Neural progenitor cell (in vitro differentiated cells): ENCODE data around the gene PDE1C. TPM values are rescaled to one million over a fixed set of nuclear protein-coding genes. Genes with fewer than 3 reads are reported as not detected.

Experiments used
- DNase-seq: peaks from one replicate; pipeline ENCODE4 v3.0.0-alpha.2; 2016; ENCODE audit warnings: low spot score
- H2AFZ ChIP-seq: fragments of 200-600 bp; sonication (generic); replicated peaks from 2 replicates; pipeline ENCODE4 v1.6.1; 2016; ENCODE audit warnings: antibody characterized with exemption
- H3F3A ChIP-seq: fragments of 200-600 bp; sonication (generic); 2 replicates; pipeline ENCODE4 v1.6.1; 2016; ENCODE audit warnings: antibody characterized with exemption, low read depth
- H3K27ac ChIP-seq: fragments of 200-600 bp; sonication (generic); 2 replicates; pipeline ENCODE4 v1.5.1; 2016; ENCODE audit warnings: mild to moderate bottlenecking
- H3K27me3 ChIP-seq: fragments of 200-600 bp; sonication (generic); 2 replicates; pipeline ENCODE4 v1.6.1; 2016; ENCODE audit warnings: mild to moderate bottlenecking, moderate library complexity
- H3K36me3 ChIP-seq: fragments of 200-600 bp; sonication (generic); 2 replicates; pipeline ENCODE4 v1.5.1; 2016
- H3K4me1 ChIP-seq: fragments of 200-600 bp; sonication (generic); 2 replicates; pipeline ENCODE4 v1.6.1; 2016; ENCODE audit warnings: mixed run types
- H3K4me2 ChIP-seq: fragments of 200-600 bp; sonication (generic); 2 replicates; pipeline ENCODE4 v1.6.1; 2016
- H3K4me3 ChIP-seq: fragments of 200-600 bp; sonication (generic); 2 replicates; pipeline ENCODE4 v1.5.1; 2016
- H3K79me2 ChIP-seq: fragments of 200-600 bp; sonication (generic); 2 replicates; pipeline ENCODE4 v1.6.1; 2016; ENCODE audit warnings: low read depth
- H3K9ac ChIP-seq: fragments of 200-600 bp; sonication (generic); 2 replicates; pipeline ENCODE4 v1.6.1; 2016
- H3K9me3 ChIP-seq: fragments of 200-600 bp; sonication (generic); 2 replicates; pipeline ENCODE4 v1.5.1; 2016; ENCODE audit warnings: low read depth
- H4K20me1 ChIP-seq: fragments of 200-600 bp; sonication (generic); 2 replicates; pipeline ENCODE4 v1.6.1; 2016; ENCODE audit warnings: low read depth
- H3K27ac Mint-ChIP-seq: 3 replicates; pipeline ENCODE4 v1.8.0; 2021; ENCODE audit warnings: mixed read lengths
- H3K27me3 Mint-ChIP-seq: 2 replicates; pipeline ENCODE4 v1.8.0; 2022; ENCODE audit warnings: low read depth, mild to moderate bottlenecking, inconsistent platforms, moderate library complexity, mixed read lengths; ENCODE audit not compliant: insufficient read depth
- H3K36me3 Mint-ChIP-seq: 3 replicates; pipeline ENCODE4 v1.8.0; 2021; ENCODE audit warnings: mixed read lengths
- H3K4me1 Mint-ChIP-seq: 3 replicates; pipeline ENCODE4 v1.8.0; 2021; ENCODE audit warnings: mixed read lengths
- H3K4me3 Mint-ChIP-seq: 3 replicates; pipeline ENCODE4 v1.8.0; 2021; ENCODE audit warnings: mild to moderate bottlenecking, moderate library complexity, mixed read lengths
- H3K9me3 Mint-ChIP-seq: 3 replicates; pipeline ENCODE4 v1.8.0; 2020; ENCODE audit warnings: mixed read lengths
- CTCF ChIP-seq: fragments of 200-600 bp; sonication (generic); IDR thresholded peaks from 2 replicates; pipeline ENCODE4 v1.5.1; 2017; ENCODE audit warnings: antibody characterized with exemption, mild to moderate bottlenecking
- EZH2 ChIP-seq: fragments of 200-600 bp; sonication (generic); IDR thresholded peaks from 2 replicates; pipeline ENCODE4 v1.6.1; 2017; ENCODE audit warnings: antibody characterized with exemption, mild to moderate bottlenecking, moderate library complexity
- EZH2phosphoT487 ChIP-seq: fragments of 200-600 bp; sonication (generic); IDR thresholded peaks from 2 replicates; pipeline ENCODE4 v1.6.1; 2017; ENCODE audit warnings: antibody characterized with exemption
- total RNA-seq: library from RNA; depleted of rRNA; stranded (reverse); fragments of >200 nt; gene quantifications from 2 replicates; pipeline ENCODE4 v1.2.3, GENCODE V29; 2015; ENCODE audit warnings: low replicate concordance

PDE1C gene
- total RNA-seq, 1 donor from 2014 or later: 0.54 TPM

- H3K4me3 ChIP-seq: no peak overlapping the region
- no peak for DNase-seq
- H3K27me3 ChIP-seq: no peaks in the 10 kb centered on the region
- Mint-ChIP-seq H3K27me3 (no peaks in the 10 kb centered on the region), H3K36me3 (peaks cover 4% of the 10 kb centered on the region), H3K9me3 (peaks cover 20% of the 10 kb centered on the region), H3K4me1 (no peaks in the 10 kb centered on the region), H3K27ac (no peak overlapping the region), H3K4me3 (no peak overlapping the region)
- no peak overlapping the region for H2AFZ ChIP-seq
- no peak overlapping the region for H3K9ac ChIP-seq
- H3K4me2 ChIP-seq: no peak overlapping the region
- TF ChIP-seq EZH2phosphoT487: no peak
- TF ChIP-seq CTCF: no peak
- TF ChIP-seq EZH2: no peak
- H3K27ac ChIP-seq: no peak overlapping the region
- H3K79me2 ChIP-seq: no peaks in the 10 kb centered on the region
- peaks cover 7% of the 10 kb centered on the region for H3K4me1 ChIP-seq
- no peaks in the 10 kb centered on the region for H3K36me3 ChIP-seq
- no peaks in the 10 kb centered on the region for H3K9me3 ChIP-seq
- no peaks in the 10 kb centered on the region for H4K20me1 ChIP-seq
- H3F3A ChIP-seq: no peaks in the 10 kb centered on the region
These were observed 68.3 kb downstream of the PDE1C start for GRCh38 chr7:32001948-32002347.

- Histone ChIP-seq H3K4me3 (no peak overlapping the region), H3K4me2 (no peak overlapping the region)
- H3K27ac Mint-ChIP-seq: no peak overlapping the region
These were observed 72.8 kb downstream of the PDE1C start for GRCh38 chr7:31997423-31997822.

GRCh38 chr7:31995134-31995533, 75.1 kb downstream of the PDE1C start:
- H2AFZ ChIP-seq: no peak overlapping the region
- no peak overlapping the region for H3K9ac ChIP-seq
- TF ChIP-seq EZH2phosphoT487 (no peak), CTCF (no peak), EZH2 (no peak)
- Mint-ChIP-seq H3K27me3 (no peaks in the 10 kb centered on the region), H3K9me3 (peaks cover under 1% of the 10 kb centered on the region), H3K4me1 (no peaks in the 10 kb centered on the region), H3K36me3 (no peaks in the 10 kb centered on the region), H3K4me3 (no peak overlapping the region), H3K27ac (no peak overlapping the region)
- no peak overlapping the region for H3K4me2 ChIP-seq
- no peaks in the 10 kb centered on the region for H3K36me3 ChIP-seq
- H3K27me3 ChIP-seq: no peaks in the 10 kb centered on the region
- no peak for DNase-seq
- H3K4me1 ChIP-seq: peaks cover 7% of the 10 kb centered on the region
- H3F3A ChIP-seq: no peaks in the 10 kb centered on the region
- no peak overlapping the region for H3K27ac ChIP-seq
- H4K20me1 ChIP-seq: no peaks in the 10 kb centered on the region
- H3K9me3 ChIP-seq: no peaks in the 10 kb centered on the region
- no peaks in the 10 kb centered on the region for H3K79me2 ChIP-seq
- H3K4me3 ChIP-seq: no peak overlapping the region

More at GRCh38 chr7:31997423-31997822, 72.8 kb downstream of the PDE1C start:
- H3K27me3 Mint-ChIP-seq: no peaks in the 10 kb centered on the region
- H3K36me3 Mint-ChIP-seq: peaks cover 4% of the 10 kb centered on the region
- Histone ChIP-seq H3K27me3 (no peaks in the 10 kb centered on the region), H3K36me3 (no peaks in the 10 kb centered on the region), H4K20me1 (no peaks in the 10 kb centered on the region), H3K4me1 (peaks cover 7% of the 10 kb centered on the region), H3K9ac (no peak overlapping the region), H2AFZ (no peak overlapping the region), H3F3A (no peaks in the 10 kb centered on the region), H3K27ac (no peak overlapping the region), H3K9me3 (no peaks in the 10 kb centered on the region), H3K79me2 (no peaks in the 10 kb centered on the region)
- H3K9me3 Mint-ChIP-seq: peaks cover 14% of the 10 kb centered on the region
- no peak overlapping the region for H3K4me3 Mint-ChIP-seq
- TF ChIP-seq EZH2 (no peak), CTCF (no peak), EZH2phosphoT487 (no peak)
- no peaks in the 10 kb centered on the region for H3K4me1 Mint-ChIP-seq
- peak; percentile 24 for DNase-seq

GRCh38 chr7:31991846-31992245, 78.4 kb downstream of the PDE1C start:
- H3K4me3 ChIP-seq: no peak overlapping the region
- H3K27me3 Mint-ChIP-seq: peaks cover 2% of the 10 kb centered on the region

More at GRCh38 chr7:31991846-31992245, 78.4 kb downstream of the PDE1C start:
- H3K4me2 ChIP-seq: no peak overlapping the region
- Mint-ChIP-seq H3K4me1 (no peaks in the 10 kb centered on the region), H3K4me3 (no peak overlapping the region), H3K36me3 (no peaks in the 10 kb centered on the region), H3K9me3 (peaks cover under 1% of the 10 kb centered on the region), H3K27ac (no peak overlapping the region)
- H3K79me2 ChIP-seq: no peaks in the 10 kb centered on the region
- H3K4me1 ChIP-seq: peaks cover 11% of the 10 kb centered on the region
- H4K20me1 ChIP-seq: no peaks in the 10 kb centered on the region
- H3K27ac ChIP-seq: no peak overlapping the region
- H3K9ac ChIP-seq: no peak overlapping the region
- no peak for DNase-seq
- H2AFZ ChIP-seq: no peak overlapping the region
- H3K9me3 ChIP-seq: no peaks in the 10 kb centered on the region
- peaks cover 4% of the 10 kb centered on the region for H3F3A ChIP-seq
- no peaks in the 10 kb centered on the region for H3K27me3 ChIP-seq
- TF ChIP-seq EZH2phosphoT487: no peak
- TF ChIP-seq CTCF: no peak
- no peak for TF ChIP-seq EZH2
- no peaks in the 10 kb centered on the region for H3K36me3 ChIP-seq
